Putamen (tissue), 1 donor: ENCODE measurements around the gene ETNK2.

ENCODE experiments used
- DNase-seq: peaks from one replicate; pipeline ENCODE4 v3.0.0-alpha.2; 2016; ENCODE audit warnings: low spot score

ETNK2 gene

GRCh38 chr1:204147406-204148383, 4.1 kb downstream of the ETNK2 start:
- DNase-seq, result peak; percentile 79

DNA sequence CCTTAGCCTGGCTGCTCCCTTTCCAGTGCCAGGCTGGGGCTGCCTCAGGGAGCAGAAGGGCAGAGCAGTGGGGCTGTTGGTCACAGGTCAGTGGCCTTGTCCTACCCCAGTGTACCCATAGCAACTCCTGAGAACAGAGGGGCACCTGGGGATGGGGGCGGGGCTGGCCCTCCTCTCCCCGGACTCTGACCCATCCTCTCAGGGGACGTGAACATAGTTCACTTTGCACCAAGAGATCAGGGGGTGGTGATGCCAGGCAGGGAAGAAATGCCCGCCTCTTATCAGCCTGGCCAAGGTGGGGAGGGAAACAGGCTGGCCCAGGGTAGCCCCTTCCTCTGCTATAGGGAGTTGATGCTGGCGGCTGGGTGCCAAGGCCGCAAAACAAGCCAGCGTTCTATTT, 4.9 kb downstream of the ETNK2 start:
- DNase-seq, result no peak

- no peak for DNase-seq
These were observed 5.5 kb downstream of the ETNK2 start for GRCh38 chr1:204146309-204146708.

GRCh38 chr1:204145033-204145504, 6.8 kb downstream of the ETNK2 start:
- no peak for DNase-seq

DNA sequence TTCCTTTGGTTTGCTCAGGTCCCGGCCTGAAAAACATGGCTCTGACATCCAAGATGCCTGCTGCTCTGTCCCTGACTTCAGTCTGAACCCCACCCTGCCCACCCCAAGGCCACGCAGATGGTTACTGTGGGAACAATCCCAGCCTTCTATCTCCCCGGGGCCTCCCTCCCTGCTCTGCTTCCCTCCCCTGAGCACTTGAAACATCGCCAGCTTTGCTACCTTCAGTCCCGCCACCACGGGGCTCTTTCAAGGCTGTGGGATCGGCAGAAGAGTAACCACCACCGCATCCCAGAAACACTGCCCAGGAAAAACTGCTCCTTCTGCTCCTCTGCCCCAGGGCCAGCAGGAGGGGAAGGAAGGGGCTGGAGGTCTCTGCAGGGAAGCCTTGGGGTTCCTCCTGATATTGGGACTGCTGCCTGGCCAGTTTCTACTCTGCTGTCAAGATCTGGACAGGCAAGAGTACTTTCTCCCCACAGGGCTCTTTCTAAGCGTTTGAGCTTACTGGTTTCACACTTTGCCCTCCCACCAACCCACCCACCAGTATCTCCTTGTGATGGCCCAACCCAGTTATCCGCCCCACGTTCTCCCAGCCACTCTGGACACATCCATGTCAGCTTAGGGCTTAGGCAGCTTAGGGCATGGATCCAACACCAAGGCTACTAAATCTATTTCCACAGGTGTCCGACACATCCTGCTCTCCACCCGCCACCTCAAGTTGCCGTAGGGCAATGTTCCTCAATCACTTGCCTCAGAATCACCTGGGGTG, 8.4 kb downstream of the ETNK2 start:
- DNase-seq, result no peak

DNA sequence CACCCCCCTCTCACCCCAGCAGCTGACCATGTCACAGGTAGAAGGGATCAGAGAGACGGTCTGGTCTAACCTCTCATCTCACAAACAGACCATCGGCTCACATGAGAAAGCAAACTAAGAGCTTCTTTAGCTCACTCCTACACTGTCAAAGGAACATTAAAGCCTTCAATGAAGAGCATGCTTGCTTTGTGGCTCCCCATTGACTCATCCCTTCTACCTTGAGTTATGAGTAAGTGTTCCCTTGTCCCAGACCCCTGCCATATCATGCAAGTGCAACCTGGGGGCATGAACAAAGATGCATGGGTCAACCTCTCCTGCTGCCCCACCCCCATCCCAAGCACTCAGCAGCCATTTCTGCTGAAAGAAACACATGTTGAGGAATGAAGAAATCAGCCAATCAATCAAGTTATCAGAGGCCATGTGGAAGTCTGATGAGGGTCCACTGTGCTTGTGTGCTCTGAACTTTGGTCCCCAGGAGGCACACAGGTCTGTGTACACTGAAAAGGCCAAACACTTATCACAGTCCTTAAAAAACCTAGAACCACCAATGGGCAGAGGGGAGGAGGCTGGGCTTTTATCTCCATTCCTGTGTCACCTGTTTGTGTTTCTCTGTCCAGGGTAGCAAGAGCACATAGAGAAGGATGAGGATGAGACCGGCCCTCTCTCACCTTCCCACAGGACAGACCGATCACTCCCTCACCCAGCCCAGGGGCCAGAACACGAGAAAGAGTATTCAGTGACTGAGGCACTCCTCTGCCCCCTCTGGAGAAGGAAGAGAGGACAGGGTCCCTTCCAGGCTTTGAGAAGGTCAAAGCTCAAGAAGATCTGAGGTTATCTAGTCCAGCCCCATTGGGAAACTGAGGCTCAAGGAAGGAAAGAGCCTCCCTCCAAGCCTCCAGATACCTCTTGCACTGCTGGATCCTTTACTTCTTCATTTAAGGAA, 9.5 kb downstream of the ETNK2 start:
- no peak for DNase-seq

DNA sequence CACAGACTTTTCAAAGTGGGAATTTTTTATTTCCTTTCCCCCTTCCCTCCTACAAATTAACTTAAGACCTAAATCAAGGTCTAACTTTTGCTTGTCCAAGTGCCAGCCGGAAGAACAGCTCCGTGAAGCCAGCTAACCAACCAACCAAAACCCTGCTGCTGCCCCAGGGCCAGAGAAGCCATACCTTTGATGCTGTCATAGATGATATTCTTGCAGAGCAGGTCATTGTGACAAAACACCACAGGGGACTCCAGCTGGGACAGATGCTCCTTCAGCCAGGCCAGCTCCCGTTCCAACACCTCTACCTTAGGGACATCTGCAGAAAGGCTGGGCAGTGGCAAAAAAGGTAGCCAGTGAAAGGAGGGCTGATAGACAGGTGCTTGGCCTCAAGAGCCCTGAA, 10.7 kb downstream of the ETNK2 start:
- no peak for DNase-seq

DNA sequence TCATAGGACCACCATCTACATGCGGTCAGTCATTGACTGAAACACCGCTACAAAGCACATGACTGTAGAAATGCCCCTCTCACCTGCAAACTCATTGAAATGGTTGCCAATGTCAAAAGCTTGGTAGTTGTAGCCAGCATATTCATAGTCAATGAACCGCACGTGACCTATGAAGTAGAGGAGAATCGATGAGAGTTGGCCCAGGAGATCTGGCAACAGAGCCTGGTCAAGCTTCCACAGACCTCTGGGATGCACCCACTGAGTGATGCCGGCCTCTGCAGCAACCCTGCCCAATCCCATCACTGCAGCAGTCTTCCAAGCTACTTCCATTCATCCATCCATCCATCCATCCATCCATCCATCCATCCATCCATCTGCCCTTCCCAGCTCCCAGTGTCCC, 11.9 kb downstream of the ETNK2 start:
- no peak for DNase-seq

- no peak for DNase-seq
These were observed 12.8 kb downstream of the ETNK2 start for GRCh38 chr1:204139088-204139487.

DNA sequence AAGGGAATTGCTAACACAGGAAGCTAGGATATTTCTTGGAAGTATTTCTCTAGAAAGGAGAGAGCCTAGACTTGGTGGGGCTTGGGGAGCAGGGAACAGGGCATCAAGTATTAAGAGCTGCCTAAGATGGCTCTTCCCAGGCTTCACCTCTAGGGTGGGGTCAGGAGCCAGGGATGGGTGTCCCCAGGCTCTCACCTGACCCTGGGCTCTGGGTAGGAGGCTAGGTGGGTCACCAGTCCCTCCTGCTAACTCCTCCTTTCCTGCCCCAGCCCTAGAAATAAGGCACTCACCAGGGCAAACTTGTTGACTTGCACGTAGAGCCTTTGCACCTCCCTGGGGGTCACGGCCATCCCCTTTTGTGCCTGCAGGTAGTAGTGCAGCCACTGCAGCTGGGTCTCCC, 15.0 kb downstream of the ETNK2 start:
- no peak for DNase-seq

- no peak for DNase-seq
These were observed 17.7 kb downstream of the ETNK2 start for GRCh38 chr1:204134103-204134502.

- no peak for DNase-seq
These were observed 19.1 kb downstream of the ETNK2 start for GRCh38 chr1:204132718-204133117.

DNA sequence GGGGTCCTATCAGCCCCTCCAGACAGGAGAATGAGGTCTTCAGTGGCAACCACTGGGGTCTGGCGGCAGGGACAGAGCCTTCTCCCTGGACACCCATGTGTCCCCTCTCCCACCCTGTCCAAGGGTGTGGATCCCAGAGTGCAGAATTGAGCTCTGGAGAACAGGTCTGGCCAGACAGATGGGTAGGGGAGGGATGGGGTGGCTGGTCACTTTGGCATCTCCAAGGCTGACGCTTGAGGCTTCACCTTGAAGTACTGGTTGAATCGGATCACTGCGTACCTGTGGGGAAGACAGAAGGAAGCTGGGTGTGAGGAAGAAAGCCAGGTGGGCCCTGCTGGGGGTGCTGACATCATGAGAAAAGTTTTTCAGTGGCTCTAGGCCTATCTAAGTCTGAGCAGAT, 19.9 kb downstream of the ETNK2 start:
- no peak for DNase-seq

GRCh38 chr1:204130981-204131892, 20.6 kb downstream of the ETNK2 start:
- DNase-seq, result no peak

- no peak for DNase-seq
These were observed 21.7 kb downstream of the ETNK2 start for GRCh38 chr1:204130178-204130577.

DNA sequence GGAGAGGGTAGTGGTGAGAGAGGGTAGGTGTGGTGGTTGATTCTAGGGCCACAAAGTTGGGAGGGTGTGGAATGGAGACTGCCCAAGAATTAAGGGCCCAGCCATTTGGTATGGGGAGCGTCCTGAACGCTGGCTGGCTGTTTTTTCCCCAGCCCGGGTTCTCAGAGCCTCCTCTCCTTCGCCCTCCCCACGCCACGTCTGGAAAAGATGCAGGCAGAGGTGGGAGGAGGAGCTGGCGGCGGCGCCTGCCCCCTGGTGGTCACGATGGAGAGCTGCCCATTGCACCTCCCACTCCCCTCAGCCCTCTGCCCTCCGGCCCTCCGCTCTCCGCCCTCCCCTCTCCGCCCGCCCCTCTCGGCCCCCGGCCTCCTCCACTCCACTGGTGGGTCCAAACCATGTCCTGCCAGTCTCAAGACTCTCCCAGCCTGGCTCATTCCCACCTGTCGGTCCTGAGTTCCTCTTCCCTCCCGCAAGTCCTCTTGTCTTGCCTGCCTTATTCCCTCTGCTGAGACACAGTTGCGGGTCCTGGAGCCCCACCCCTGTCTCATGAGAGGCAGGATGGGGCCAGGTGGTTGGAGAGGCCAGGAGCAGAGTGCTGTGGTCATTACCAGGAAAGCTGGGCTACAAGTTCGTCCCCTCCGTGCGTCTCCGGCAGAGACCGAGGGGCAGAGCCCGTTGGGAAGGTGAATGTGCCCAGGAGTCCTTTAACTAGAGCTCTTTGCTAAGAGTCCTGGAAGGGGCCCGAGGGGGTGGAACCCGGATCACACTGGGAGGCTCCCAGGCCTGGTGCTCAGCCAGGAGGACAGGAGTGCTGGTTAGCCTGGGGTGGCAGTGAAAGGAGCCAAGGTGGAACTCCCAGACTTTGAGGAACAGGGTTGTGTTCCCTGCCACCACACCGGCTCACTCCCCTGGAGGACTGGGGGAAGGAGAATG, 22.6 kb downstream of the ETNK2 start:
- peak; percentile 56 for DNase-seq

- DNase-seq, result no peak
These were observed 23.3 kb downstream of the ETNK2 start for GRCh38 chr1:204128464-204128963.

GRCh38 chr1:204127597-204128242, 24.1 kb downstream of the ETNK2 start:
- DNase-seq, result peak; percentile 64

DNA sequence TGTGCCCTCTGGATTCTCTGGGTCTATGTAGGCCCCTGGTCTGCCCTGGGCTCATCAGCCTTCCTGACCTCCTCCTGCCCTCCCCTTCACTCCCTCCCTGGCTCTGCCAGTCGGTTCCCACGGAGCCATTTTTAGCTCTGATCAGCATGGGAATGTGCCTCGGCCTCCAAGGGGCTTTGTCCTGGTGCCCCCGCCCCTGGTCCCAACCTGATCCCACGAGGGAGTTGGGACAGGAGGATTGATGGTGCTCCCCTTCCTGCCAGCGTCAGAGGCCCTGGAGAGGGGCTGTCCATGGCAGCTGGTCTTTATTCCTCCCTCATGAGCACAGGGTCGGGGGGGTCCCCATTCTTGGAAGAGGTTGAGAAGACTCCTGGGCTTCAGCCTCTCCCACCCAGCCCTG, 24.9 kb downstream of the ETNK2 start:
- DNase-seq, result no peak
